Measurements from ENCODE around the gene PXDN.
"Not testable (repeated sequence)": the region's sequence is repeated elsewhere in the genome, so short reads cannot be mapped to it uniquely, and the experiment has no call there.

Gene PXDN

GRCh38 chr2:1685078-1685956, 59.0 kb downstream of the PXDN start:
- no peak for DNase-seq (ENCODE audit: low read depth in 2 of 2)

GRCh38 chr2:1683297-1683696, 61.0 kb downstream of the PXDN start:
- DNase-seq (ENCODE audit: low read depth in 2 of 2): no peak

- no peak for DNase-seq (ENCODE audit: low read depth in 2 of 2)
Observed at GRCh38 chr2:1682181-1682440, 62.2 kb downstream of the PXDN start.

- DNase-seq (ENCODE audit: low read depth in 2 of 2): no peak
Observed at GRCh38 chr2:1681323-1682180, 62.8 kb downstream of the PXDN start.

GRCh38 chr2:1681017-1681318, 63.3 kb downstream of the PXDN start:
- no peak for DNase-seq (ENCODE audit: low read depth in 2 of 2)

GRCh38 chr2:1680222-1681016, 63.9 kb downstream of the PXDN start:
- no peak for DNase-seq (ENCODE audit: low read depth in 2 of 2)

- DNase-seq (ENCODE audit: low read depth in 2 of 2): not testable (repeated sequence)
Observed at GRCh38 chr2:1679488-1680039, 64.8 kb downstream of the PXDN start.

GRCh38 chr2:1679065-1679464, 65.2 kb downstream of the PXDN start:
- DNase-seq (ENCODE audit: low read depth in 2 of 2): not testable (repeated sequence)

GRCh38 chr2:1678609-1679008, 65.7 kb downstream of the PXDN start:
- DNase-seq (ENCODE audit: low read depth in 2 of 2): no peak

- DNase-seq (ENCODE audit: low read depth in 2 of 2): no peak
Observed at GRCh38 chr2:1677821-1678165, 66.5 kb downstream of the PXDN start.

- no peak for DNase-seq (ENCODE audit: low read depth in 2 of 2)
Observed at GRCh38 chr2:1676913-1677820, 67.1 kb downstream of the PXDN start.

GRCh38 chr2:1676091-1676912, 68.0 kb downstream of the PXDN start:
- DNase-seq (ENCODE audit: low read depth in 2 of 2): no peak

- DNase-seq (ENCODE audit: low read depth in 2 of 2): no peak
Observed at GRCh38 chr2:1675633-1676032, 68.7 kb downstream of the PXDN start.

GRCh38 chr2:1674766-1675397, 69.4 kb downstream of the PXDN start:
- DNase-seq (ENCODE audit: low read depth in 2 of 2): no peak

GRCh38 chr2:1674276-1674675, 70.0 kb downstream of the PXDN start:
- DNase-seq (ENCODE audit: low read depth in 2 of 2): no peak

- DNase-seq (ENCODE audit: low read depth in 2 of 2): no peak
Observed at GRCh38 chr2:1673160-1673944, 71.0 kb downstream of the PXDN start.

GRCh38 chr2:1672738-1673137, 71.6 kb downstream of the PXDN start:
- no peak for DNase-seq (ENCODE audit: low read depth in 2 of 2)

GRCh38 chr2:1671916-1672315, 72.4 kb downstream of the PXDN start:
- DNase-seq (ENCODE audit: low read depth in 2 of 2): no peak

GRCh38 chr2:1670636-1671035, 73.7 kb downstream of the PXDN start:
- no peak for DNase-seq (ENCODE audit: low read depth in 2 of 2)
